Skin of body (tissue), 2 donors: ENCODE measurements around the gene DLD. TPM values are rescaled to one million over a fixed set of nuclear protein-coding genes. Genes with fewer than 3 reads are reported as not detected.
"Not testable (repeated sequence)": the region's sequence is repeated elsewhere in the genome, so short reads cannot be mapped to it uniquely, and the experiment has no call there.

ENCODE experiments used
- DNase-seq: peaks from one replicate; lab custom pipeline; 2025; lab: John Stamatoyannopoulos, UW
- total RNA-seq: library from RNA; depleted of rRNA; stranded (reverse); fragments of >200 nt; gene quantifications from one replicate; pipeline ENCODE4 v1.2.3, GENCODE V29; 2014

Gene DLD
- total RNA-seq, 1 donor from 2014 or later, result 73.5 TPM

DNA sequence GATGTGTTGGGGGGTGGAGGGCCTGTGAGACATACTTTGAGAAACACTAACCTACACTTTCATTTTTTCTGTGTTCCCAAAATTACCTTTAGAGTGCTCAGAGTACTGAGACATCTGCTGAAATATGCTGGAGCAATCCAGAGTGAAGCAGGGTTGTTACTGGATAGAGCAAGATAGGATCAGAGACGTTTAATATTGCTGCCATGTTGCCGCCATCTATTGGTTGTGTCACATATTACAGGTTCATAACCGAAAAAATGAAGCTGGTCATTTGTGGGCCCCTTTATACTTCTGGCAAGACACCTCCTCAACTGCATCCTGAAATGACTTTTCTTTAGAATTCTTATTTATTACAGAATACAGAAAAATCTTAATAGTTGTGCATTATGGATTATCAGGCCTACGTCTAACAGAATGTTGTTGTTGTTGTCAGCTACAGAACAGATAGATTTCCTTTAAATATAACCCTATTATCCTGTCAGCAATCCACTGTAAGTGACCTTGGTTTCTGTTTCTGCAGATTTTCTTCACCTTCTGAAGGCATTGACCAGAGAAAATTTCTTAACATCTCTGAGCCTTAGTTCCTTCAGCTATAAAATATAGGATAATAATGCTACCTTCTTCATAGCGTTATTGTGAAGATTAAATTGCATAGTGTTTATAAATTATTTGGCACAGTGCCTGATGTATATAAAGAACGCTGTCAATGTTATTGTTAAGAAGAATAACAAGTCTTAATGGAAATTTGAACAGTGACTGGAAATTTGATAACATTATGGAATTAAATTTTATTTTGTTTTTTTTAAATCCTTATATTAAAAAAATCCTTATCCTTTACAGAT, 16.2 kb upstream of the DLD start:
- peak; percentile 76 for DNase-seq

DNA sequence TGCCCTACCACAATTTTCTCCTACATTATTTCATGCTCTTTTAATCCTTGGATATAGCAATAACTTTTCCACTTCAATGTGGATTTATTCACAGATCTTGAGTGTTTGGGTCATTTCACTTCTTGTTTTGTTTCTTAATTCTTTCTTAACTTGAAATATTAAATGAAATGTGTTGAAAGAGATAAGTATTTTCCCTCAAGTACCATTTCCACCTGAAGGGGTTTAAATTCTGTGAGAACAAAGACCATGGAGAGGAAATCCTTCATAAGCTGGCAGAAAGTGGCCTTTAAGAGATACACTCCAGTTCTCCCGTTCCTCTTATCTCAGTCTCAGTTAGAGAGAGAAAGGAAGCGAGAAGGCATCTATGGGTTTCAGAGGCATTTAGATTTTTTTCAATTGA, 14.1 kb upstream of the DLD start:
- no peak for DNase-seq

DNA sequence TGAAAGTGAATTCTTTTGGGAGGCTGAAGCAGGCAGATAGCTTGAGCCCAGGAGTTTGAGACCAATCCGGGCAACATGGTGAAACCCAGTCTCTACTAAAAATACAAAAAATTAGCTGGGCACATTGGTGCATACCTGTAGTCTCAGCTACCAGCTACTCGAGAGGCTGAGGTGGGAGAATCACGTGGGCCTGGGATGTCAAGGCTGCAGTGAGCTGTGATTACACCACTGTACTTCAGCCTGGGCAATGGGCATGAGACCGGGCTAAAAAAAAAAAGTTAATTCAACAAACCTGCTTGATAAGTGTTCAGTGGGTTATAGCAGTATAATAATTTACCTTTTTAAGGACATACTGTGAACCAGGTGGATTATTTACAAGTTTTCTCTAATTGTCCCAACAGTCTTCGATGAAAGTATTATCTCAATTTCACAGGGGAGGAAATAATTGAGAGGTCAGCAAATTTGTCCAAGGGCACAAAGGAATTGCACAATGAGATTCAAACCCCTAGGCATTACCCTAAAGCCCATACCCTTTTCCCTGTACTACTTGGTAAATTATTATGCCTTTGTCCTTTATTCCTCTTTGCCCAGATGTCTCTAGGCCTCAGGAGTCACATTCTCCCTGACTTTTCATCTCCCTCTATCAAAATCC, 13.1 kb upstream of the DLD start:
- no peak for DNase-seq

DNA sequence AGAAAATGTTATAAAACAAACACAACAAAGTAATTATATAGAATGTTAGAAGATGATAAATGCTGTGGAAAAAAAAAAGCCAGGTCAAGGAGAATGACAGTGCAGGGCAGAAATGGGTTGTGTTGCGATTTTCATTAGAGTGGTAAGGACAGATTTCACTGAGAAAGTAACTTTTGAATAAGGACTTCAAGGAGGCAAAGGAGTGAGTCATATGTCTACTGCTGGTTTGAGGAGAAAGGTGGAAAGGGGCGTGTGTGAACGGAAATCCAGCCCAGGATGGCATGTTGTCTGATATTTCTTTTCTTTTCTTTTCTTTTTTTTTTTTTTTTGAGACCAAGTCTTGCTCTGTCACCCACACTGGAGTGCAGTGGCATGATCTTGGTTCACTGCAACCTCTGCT, 12.3 kb upstream of the DLD start:
- DNase-seq, result no peak

DNA sequence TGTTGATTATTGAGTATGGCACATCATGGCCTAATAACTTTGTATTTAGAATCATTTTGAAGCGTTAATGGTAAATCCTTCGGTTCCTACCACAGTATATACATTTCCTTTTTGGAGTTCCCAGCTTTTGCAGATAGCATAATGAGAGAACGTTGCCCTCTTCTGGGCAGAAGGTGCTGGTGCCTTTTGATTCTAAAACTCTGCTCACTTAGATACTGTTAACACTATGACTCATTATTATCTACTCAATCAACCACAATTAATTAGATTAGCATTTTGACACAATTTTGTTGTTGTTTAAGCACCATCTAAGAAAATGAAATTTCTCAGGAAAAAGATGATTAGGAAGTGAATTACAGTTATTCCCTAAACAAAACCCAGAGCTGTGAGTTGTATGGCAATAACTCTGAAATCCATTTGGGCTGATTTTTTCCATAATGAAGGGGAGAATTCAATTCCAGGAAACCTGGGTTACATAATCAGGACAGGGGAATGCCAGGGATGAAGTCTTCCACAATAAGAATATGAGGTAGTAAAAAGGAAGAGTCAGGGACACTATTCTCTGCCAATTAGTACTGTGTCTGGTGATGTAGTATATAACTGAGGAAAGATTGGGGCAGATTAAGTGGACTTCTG, 11.5 kb upstream of the DLD start:
- DNase-seq, result peak; percentile 33

DNA sequence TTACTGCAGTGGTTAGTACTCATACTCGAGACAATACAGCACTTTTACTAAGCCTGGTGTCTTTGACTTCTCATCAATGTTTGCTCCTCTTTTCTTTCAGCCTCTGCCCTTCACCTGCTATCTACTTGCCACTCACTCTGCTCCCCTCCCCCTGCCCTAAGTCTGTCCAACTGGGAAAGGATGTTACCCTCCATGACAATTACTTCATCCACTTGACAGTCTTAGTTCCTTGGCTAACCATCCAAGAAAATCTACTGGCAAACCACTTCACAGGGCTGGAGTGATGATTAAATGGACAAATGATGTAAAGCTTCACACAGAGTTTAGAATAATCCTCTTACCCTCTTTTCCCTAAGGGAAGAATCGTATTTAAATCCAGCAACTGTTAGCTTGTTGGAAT, 8.2 kb upstream of the DLD start:
- no peak for DNase-seq

DNA sequence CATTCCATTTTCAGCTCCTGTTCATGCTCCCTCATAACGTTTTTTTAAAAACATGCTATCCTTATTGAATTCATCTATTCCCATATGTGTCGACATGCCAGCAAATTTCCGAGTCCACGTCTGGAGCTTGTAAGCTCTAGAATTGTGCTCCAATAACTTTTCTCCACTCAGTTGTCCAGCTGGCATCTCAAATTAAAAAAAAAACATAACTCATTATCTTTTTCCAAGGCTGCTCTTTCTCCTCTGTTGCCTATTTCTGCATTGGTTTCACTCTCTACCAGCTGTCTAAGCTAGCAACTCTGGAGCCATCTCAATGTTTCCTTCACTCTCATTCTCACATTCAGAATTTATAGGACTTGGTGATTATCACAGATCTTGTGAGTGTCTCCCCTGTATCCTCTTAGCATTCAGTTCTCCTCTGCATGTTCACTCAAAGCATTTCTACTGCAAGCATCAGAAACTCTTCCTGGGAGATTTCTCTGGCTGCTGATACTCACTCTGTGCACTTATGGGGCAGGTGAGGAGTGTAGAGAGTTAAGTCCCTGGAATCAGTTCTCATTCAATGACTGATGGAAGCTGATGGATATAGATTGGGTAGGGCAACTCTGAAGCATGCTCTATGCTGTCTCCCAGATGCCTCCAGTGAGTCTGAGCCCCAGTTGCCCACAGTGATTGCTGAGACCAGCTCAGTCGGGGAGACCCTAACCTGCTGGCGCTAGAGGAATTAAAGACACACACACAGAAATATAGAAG, 6.7 kb upstream of the DLD start:
- no peak for DNase-seq

DNA sequence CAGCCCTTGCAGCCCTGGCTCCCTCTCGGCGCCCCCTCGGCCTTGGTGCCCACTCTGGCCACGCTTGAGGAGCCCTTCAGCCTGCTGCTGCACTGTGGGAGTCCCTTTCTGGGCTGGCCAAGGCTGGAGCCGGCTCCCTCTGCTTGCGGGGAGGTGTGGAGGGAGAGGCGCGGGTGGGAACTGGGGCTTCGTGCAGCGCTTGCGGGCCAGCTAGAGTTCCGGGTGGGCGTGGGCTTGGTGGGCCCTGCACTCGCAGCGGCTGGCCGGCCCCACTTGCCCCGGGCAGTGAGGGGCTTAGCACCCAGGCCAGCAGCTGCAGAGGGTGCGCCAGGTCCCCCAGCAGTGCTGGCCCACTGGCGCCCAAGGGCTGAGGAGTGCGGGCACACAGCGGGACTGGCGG, 3.2 kb upstream of the DLD start:
- not testable (repeated sequence) for DNase-seq

DNA sequence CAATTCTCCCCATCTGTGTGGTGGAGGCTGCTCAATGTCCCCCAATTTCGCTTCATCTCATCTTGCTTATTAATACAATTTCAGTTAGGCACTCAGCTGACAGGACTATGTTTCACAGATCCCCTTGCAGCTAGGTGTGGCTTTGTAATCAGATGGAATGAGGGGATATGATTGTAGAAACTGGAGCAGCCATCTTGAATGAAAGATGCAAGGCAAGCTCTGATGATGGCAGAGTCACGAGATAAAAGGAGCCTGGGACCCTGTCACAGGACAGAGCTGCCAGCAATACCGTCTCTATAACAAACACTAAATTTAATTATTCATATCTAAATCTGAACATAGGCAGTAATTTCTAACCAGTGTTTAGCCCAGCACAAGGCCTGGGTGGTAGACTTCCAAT, 991 bp upstream of the DLD start:
- DNase-seq, result no peak

DNA sequence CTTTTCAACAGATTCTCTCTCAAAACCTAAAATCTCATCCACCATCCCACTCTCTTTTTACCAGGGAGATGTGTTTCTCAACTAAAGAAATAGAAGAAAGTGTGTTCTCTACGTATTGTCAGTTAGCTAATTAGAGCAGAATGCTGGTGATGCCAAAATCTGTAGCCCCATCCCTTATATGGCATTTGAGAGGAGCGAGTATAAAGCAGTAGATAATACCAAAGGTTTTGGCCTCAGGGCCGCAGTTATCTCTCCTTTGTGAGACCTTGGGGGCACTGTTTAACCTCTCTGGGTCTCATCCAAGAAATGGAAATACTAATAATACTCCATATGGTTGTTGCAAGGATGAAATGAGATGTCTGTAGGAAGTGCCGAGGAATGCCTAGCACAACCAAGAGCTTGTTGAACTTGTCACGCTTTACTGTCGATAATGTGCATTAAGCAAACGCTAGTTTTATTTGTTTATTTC, 456 bp upstream of the DLD start:
- peak; percentile 86 for DNase-seq

DNA sequence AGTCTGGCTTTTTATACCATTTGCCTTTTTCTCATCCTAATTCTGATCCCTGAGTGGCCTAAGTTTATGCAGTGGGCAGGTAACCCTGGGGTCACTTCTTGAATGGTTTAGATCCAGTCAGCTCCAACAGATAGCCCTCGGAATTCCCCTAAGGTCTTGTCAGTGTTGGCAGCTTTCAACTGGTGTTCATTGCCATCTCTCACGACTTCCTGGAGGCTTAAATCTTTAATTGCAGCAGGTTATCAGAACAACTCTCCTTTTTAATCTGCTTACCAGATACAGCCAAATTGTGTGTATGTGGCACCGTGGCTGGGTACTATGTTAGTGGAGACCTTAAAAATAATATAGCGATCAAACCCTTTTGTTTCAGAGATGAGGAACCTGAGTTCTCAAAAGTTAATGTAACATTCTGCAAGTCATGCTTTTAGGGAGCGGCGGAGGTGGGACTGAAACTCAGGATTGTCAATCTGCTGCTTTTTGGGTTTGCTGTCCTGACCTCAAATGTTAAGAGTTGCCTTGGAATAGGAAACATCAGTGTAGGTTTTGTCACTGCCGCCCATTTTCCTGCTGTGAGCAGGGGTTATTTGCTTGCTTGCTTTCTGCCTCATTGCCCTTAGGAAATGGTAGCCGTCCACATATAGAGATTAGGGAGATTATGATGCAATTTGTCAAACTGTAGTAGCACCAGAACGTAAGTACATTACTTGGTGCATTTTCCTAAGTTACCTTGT, 818 bp downstream of the DLD start:
- DNase-seq, result no peak

DNA sequence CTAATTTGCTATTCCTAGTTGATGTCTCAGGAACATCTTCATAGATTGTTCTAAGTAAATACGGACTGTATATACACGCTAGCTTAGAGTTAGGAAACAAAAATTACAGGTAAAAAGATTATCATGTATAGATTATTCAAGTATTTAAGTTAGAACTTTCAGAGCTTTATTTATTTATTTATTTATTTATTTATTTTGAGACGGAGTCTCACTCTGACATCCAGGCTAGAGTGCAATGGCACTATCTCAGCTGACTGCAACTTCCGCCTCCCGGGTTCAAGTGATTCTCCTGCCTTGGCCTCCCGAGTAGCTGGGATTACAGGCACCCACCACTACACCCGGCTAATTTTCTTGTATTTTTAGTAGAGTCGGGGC, 1.4 kb downstream of the DLD start:
- not testable (repeated sequence) for DNase-seq

DNA sequence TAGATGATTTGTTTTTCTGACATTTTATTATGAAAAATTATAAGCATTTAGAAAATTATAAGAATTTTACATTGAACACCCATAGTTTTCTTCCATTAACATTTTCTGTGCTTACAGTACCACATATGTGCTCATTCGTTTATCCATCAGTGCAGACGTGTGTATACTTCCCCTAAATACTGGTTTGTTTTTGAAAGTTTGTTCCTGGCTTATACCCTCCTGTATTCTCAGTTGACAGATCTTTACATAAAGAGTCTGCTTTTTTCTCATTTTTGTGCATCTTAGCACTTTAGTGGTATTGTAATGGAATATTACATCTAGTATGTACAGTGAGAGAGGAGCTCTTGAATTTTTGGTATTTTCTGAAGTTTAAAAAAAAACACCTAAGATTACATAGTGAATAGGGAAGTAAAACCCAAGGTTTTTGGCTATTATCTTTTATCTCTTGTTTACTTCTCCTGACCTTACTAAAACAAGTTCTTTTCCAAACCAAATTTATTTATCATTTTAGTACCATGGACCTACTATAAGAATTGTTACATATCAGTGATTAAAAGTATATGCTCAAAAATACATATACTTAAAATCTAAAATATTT, 8.1 kb downstream of the DLD start:
- DNase-seq, result no peak

DNA sequence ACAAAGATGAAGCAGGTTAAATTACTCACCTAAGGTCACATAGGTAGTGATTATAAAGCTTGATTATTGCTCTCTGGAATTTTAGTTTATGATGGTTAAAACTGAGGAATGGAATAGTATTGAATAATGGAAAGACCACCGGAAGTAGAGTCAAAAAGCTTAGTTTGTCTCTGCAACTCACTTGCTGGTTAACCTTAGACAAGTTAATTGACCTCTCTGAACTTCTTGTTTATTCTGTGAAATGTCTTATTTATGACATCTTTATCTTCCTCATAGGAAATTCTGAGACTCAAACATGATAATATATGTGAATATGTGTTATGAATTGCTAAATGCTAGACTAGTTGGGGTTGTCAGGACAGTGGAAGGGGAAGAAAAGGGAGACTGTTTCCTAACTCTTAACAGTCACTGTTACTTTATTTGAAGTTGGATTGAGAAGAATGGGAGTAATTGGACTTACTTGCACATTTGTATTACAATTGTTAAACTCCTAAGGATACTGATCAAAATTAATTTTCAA, 9.6 kb downstream of the DLD start:
- no peak for DNase-seq

DNA sequence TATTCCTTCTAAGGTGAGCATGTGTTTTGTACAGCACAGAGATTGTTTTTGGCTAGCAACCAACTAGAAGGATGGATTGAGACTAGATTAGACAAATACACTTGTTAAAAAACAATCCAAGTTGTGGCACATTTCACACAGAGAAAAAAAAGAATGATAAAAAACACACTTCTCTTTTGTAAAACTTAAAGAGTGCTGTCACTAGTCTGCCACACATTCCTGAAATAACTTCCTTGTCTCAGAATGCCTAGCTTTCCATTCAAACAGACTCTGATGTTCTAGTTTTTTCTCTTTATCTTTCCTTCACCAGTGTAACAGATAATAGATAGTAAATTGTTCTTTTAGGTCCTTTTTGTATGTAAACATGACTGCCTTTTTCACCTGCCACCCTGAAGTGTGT, 11.4 kb downstream of the DLD start:
- DNase-seq, result no peak

DNA sequence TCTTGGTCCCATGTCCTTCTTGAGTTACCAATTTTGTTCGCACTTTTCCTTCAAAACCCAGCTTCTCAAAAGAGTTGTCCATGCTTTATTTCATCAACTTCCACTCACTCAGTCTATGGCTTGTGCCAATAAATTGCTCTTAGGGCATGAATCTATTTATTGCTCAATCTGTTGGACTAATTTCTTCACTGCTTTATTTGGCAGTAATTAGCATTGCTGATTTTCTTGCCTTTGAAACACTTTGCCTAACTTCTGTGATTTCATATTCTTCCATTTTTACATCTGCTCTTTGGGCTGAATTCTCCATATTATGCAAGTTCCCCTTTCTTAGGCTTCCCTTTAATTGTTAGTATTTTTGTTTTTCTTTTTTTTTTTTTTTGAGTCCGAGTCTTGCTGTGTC, 16.8 kb downstream of the DLD start:
- DNase-seq, result no peak

DNA sequence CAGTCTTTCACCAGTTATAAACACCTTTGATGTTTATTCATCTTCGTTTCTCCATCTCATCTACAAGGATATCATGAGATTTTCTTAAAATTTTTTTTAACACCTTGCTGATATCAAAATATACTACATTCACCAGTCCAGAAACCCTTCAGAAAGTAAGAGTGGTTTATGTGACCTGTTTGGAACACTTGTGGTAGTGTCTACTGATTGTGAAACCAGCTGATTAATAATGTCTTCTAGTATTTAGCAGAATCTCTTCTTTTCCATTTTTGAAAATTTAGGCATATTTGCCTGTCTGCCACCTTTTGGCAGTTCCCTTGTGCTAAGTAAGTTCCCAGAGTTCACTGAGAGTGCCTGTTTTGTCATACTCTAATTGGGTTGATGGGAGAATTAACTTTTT, 18.5 kb downstream of the DLD start:
- DNase-seq, result no peak

DNA sequence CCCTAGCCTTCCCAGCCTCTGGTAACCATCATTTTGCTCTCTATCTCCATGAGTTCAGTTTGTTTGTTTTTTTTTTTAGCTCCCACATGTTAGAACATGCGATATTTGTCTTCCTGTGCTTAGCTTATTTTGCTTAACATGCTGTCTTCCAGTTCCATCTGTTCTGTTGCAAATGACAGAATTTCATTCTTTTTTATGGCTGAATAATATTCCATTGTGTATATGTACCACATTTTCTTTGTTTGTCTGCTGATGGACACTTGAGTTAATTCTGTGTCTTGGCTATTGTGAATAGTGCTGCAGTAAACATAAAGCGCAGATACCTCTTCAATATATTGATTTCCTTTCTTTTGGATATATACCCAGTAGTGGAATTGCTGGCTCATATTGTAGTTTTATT, 21.0 kb downstream of the DLD start:
- DNase-seq, result no peak

DNA sequence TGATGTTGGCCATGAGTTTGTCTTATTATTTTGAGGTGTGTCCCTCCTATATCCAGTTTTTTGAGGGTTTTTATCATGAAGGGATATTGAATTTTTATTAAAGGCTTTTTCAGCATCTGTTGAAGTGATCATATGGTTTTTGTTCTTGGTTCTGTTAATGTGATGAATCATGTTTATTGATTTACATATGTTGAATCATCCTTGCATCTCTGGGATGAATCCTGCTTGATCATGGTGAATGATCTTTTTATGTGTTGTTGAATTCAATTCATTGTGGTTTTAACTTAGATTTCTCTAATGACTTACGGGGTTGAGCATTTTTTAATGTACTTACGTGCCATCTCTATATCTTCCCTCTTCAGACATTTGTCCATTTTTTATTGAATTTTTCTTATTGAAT, 22.9 kb downstream of the DLD start:
- DNase-seq, result no peak

DNA sequence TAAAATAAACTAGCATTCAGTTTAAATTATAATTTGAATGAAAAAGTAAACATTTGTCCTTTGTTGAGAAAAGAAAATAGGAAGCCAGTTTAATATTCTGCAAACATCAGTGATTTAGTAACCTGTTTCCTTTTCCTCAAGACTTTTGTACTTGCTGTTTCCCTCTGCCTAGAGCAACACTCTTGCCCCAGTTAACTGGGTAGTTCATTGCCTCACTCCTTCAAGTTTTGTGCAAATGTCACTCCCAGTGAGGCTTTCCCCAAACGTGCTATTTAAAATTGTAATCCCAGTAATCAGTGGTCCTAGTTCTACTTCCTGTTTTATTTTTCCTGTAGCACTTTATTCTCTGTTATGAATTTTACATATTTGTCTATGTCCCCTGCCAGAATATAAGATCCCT, 23.8 kb downstream of the DLD start:
- DNase-seq, result no peak

DNA sequence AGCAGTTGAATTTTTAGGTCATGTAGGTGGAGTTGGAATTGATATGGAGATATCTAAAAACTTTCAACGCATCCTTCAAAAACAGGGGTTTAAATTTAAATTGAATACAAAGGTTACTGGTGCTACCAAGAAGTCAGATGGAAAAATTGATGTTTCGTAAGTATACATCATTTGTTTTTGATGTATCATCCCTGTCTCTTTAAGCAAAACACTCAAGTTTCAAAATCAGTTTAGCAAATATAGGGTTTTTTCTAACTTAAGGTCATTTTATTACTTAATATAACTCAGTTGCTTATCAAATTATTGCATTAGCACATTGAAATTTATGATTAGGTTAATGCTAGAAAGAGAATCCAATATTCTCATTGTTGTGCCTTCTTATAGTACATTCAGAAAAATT, 24.6 kb downstream of the DLD start:
- DNase-seq, result no peak
